ENCODE data around the gene TBC1D5.
"Not testable (repeated sequence)": the region's sequence is repeated elsewhere in the genome, so short reads cannot be mapped to it uniquely, and the experiment has no call there.

Gene TBC1D5

DNA sequence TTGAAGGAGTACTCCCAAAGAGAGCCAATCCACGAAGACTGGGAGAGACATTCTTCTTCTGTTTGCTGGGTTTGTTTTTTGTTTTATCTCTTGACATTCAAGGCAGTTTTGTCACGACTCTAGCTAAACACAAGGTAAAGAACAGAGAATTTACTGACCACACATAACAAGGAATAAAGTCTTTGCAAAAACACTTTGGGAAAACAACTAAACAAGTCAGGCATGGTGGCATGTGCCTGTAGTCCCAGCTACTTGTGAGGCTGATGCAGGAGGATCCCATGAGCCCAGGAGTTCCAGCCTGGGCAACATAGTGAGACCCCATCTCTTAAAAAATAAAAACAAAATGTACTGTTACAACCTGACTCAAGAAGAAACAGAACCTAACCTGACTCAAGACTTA, 28.0 kb downstream of the TBC1D5 start:
- DNase-seq (ENCODE audit: low read depth, low spot score), result no peak

DNA sequence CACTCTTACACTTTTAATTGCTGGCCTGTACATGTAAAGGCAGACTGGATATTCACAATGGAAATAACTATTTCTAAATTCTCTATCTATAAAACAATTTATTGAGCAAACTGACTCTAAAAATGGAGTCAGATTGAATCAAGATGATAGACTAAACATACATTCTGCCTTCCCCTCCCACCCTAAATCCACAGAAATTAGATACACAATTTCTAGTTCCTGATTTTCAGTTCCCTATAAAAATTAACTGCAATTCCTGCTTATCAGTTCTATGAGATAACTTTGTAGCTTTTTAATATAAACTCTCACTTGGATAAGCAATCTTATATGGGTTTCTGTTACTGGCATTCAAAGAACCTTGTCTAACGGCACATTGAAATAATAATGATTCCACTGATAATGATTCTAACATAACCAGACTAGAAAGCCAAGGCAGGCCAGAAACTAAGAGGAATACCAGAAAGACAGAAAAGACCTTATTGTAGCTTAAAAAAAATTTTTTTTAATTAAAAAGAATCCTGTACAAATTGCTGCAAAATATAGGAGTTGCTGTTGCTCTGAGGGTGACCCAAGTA, 33.1 kb downstream of the TBC1D5 start:
- no peak for DNase-seq (ENCODE audit: low read depth, low spot score)

DNA sequence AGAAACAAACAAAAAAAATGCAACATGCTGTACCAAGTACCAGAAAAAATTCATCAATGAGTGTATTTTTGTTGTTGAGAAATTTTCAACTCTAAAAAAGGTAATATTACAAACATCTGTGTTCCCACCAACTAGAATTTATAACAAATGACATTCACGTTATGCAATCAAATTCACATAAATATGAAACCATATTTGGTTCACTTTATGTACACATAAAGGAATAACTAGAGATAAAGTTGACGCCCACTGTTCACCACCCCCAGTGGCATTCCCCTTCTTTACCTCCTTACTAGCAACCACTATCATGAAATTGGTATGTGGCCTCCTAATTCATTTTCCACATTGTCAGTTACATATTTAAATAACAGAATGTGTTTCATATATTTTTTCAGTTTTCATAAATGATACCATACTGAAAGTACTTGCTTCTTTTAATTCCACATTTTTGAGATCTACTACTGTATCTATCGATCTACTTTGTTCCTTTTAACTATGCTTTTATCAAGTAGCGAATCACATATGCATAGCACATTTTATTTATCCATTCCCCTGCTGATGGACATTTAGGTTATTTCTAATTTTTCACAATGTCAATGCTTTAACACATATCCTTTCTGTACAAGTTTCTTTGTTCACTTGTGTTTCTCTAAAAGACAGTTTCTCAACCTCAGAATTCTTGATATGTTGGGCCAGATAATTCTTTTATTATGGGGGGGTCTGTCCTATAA, 34.5 kb downstream of the TBC1D5 start:
- no peak for DNase-seq (ENCODE audit: low read depth, low spot score)

DNA sequence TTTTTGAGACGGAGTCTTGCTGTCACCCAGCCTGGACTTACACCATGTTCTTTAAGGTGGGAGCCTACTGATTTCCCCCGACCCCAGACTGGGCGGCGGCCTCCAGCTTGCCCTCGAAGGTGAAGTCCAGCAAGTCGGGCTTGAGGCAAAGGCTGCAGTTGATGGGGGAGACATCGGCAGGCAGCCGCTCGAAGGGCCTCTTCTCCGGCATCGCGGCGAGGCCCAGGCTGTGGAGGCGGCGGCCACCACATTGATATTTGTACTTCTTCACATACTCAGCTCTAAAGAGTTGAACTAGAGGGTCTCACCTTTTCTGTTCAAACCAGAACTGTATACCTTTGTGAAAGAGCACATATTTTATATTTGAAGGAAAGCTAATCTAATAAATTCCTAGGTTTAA, 36.4 kb downstream of the TBC1D5 start:
- DNase-seq (ENCODE audit: low read depth, low spot score), result not testable (repeated sequence)

GRCh38 chr3:17699815-17700214, 42.6 kb downstream of the TBC1D5 start:
- DNase-seq (ENCODE audit: low read depth, low spot score), result not testable (repeated sequence)

GRCh38 chr3:17695665-17696064, 46.8 kb downstream of the TBC1D5 start:
- not testable (repeated sequence) for DNase-seq (ENCODE audit: low read depth, low spot score)

DNA sequence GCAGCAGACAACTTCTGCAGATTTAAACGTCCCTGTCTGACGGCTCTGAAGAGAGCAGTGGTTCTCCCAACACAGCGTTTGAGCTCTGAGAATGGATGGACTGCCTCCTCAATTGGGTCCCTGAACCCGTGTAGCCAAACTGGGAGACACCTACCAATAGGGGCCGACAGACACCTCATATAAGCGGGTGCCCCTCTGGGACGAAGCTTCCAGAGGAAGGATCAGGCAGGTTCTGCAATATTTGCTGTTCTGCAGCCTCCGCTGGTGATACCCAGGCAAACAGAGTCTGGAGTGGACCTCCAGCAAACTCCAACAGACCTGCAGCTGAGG, 48.8 kb downstream of the TBC1D5 start:
- DNase-seq (ENCODE audit: low read depth, low spot score), result not testable (repeated sequence)

GRCh38 chr3:17692846-17693669, 49.4 kb downstream of the TBC1D5 start:
- DNase-seq (ENCODE audit: low read depth, low spot score), result not testable (repeated sequence)

- no peak for DNase-seq (ENCODE audit: low read depth, low spot score)
Observed at GRCh38 chr3:17687566-17687965, 54.9 kb downstream of the TBC1D5 start.

DNA sequence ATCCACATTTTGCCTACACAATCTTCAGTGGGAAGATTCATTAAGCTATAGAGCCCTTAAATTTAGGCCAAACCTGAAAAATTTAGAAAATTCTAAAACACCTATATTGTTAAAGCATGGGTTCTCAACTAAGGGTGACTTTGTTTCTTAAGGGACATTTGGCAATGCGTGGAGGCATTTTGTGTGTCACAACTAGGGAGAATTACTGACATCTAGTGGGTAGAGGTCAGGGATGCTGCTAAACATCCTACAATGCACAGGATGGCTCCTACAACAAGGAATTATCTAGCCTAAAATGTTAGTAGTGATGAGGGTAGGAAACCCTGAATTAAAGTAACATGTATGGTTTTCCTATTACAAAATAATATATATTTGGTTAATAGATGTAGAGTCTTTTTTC, 55.8 kb downstream of the TBC1D5 start:
- no peak for DNase-seq (ENCODE audit: low read depth, low spot score)

DNA sequence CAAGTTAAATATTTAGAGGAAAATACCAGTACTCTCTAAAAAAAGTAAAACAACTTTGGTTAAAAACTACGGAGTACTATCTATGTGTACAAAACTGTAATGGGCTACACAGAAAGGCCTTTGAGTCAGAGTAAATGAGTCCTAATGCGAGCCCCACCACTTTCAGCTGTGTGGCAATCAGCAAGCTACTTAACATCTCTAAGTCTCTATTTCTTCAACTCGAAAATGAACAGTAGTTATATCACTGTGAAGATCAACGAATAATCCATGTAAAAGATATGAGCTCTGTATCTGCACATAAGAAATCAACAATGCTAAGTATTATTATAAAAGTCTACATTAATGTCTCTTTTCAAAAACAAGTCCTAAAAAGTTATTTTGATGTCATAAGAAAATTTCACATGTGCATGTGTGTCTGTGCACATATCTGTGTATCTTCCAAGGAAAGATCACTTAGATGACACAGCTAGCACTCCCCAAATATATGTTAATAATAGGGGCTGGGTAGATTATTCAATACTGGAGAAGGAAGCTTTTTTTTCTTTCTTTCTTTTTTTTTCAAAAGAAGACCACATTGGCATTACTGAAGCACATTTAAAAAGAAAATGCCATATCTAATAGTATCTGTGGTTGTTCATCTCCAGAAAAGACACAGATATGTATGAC, 58.8 kb downstream of the TBC1D5 start:
- no peak for DNase-seq (ENCODE audit: low read depth, low spot score)

DNA sequence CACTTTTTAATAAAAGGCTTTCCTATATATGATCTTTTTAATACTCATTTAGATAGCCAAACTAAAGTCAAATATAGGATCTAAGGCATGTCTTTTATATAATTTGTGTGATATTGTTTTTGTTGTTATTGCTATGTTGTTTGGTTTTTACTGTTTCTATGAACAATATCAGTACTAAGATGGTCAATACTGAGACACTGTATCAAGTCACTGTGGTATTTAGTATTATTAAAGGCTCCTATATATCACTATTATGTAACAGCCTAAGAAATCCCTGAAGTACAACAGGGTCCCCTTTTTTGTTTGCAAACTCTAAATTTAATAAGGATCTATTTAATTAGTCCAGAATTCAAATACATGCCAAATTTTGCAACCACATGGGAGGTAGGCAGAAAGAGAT, 61.9 kb downstream of the TBC1D5 start:
- DNase-seq (ENCODE audit: low read depth, low spot score), result no peak

DNA sequence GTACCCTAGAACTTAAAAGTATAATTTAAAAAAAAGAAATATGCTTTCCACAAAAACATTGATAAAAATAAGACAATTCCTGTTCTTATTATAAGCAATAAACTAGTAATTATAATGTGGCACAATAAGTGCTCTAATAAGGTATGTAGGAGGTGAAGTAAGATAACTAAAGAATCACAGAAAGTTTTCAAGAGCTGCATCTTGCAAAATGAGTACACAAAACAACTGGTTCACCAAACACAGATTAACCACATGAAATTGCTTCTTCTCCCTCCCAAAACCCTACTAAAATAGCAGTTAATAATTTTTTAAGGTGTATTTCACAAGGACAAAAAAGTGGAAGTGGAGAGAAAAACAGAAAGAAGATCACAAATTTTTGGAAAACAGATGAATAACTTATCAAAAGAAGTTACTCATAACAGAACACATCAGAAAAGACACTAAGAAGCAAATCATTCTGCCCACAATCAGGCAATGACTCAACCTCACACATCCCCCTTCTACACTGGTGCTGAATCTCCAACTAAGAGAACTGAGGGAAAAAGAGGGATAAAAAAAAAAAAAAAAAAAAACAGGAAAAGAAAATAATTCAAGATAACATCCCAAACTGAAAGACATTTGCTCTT, 64.2 kb downstream of the TBC1D5 start:
- DNase-seq (ENCODE audit: low read depth, low spot score), result no peak

DNA sequence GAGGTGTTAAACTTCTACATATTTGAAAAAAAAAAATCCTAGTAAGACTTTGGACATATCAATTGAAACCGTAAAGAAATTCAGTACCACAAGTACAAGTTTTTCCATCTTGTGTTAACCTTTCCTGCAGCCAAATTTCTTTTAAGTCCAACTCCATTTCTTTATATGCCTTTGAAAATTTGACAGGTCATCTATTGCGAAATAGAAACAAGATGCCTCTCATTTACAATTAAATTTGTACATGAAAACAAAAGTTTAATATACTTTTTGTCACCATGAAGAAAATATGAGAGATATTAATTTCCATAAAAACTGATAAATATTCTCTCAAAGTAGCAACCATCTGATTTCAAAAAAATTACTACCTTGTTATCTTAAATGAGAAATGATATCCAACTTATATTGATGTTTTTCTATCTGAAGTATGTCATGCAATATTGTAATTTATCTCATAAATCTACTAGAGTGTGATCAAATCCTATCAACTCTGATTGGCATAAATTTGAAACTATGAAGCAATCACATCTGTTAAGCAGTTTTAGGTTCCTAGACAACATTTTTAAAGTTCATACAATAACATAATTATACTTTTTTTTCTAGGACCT, 68.2 kb downstream of the TBC1D5 start:
- DNase-seq (ENCODE audit: low read depth, low spot score), result no peak

DNA sequence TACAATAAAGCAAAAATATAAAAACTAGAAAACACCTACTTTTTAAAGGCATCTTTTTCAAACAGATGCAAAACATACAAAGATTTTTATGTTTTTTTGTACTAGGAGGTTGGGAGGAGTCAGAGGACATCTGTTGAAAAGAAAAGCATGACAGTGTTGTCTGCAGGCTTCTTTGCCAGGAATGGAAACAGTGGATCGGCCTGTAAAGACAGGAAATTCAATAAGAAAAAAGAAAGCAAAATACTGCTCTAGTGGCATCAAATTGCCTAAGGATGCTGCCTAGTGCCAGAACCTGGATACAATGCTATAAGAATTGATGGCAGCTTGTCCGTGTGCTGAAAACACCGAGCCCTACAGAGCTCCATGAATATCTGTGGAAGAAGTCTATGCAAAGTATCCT, 69.9 kb downstream of the TBC1D5 start:
- no peak for DNase-seq (ENCODE audit: low read depth, low spot score)

- DNase-seq (ENCODE audit: low read depth, low spot score), result no peak
Observed at GRCh38 chr3:17670749-17671148, 71.7 kb downstream of the TBC1D5 start.

DNA sequence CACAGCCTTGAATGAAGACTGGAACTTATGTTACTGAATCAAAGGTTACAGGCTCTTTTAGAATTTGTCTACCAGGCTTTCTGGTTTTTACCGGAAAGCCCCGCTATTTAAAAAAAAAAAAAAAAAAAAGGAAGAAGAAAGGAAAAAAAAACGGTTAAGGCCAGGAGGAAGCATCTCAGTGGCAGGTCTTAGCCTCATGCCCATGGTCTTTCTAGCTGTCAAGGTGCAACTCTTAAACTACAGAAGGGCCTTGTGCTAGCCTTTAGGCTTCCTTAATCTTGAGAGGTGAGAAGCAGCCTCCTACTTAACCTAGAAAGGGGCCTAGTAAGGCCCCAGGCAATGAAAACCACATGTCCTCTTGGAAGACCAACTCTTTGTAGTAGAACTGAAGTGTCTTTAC, 77.5 kb downstream of the TBC1D5 start:
- no peak for DNase-seq (ENCODE audit: low read depth, low spot score)

DNA sequence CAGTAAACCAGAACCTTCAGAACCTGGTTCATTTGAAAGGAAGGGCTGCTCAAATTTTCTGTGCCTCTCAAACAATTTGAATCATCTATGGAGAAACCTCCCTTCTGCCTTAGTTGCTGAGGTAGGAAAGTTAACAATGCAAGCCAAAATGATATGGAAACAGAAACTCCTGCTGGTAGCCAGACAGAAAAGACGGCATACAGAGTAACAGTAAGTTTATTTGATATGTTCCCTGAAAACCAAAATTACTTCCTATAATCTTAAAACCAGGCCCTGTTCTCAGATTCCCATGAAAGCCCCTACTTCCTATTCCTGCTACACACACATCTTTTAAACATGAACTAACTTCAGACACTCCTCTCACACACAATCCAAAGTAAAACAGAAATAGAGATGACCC, 86.2 kb downstream of the TBC1D5 start:
- no peak for DNase-seq (ENCODE audit: low read depth, low spot score)

GRCh38 chr3:17655743-17656142, 86.7 kb downstream of the TBC1D5 start:
- DNase-seq (ENCODE audit: low read depth, low spot score), result no peak

- not testable (repeated sequence) for DNase-seq (ENCODE audit: low read depth, low spot score)
Observed at GRCh38 chr3:17649748-17650147, 92.7 kb downstream of the TBC1D5 start.

- not testable (repeated sequence) for DNase-seq (ENCODE audit: low read depth, low spot score)
Observed at GRCh38 chr3:17648630-17649355, 93.6 kb downstream of the TBC1D5 start.

Measured in activated CD4-positive, CD25-positive, alpha-beta regulatory T cell treated with anti-CD3 and anti-CD28 coated beads, Interleukin-2, amount 50 U/mL, for 16 hours (primary cell).